ENCODE results near the gene NEO1. TPM values are rescaled to one million over a fixed set of nuclear protein-coding genes. Genes with fewer than 3 reads are reported as not detected.

Gene NEO1
- polyA plus RNA-seq, 2 of the 4 experiments (the other 2 are of a cell fraction), result 29.1 to 30.3 TPM

DNA sequence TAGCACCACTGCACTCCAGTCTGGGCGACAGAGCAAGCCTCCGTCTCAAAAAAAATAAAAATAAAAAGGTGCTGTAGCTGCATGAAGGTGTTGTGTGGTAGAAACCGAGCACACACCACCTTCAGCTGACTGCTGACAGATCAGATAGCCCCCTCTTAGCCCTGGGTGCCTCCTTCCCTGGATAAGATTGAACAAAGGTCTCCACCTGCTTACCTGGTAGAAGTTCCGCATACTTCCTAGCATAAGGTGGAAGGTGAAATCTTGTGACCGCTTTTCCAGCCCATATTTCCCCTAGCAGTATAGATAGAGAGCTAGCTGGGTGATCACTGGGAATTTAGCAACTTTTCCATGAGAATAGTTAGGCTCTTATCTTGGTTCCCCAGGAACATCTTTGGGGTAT, 18.7 kb upstream of the NEO1 start:
- POLR2A ChIA-PET, result no interaction called here
- 54% methylated on average over 5 of the region's 5 CpGs for WGBS (ENCODE audit: missing lambda C conversion rate)
- CTCF ChIA-PET, result interaction anchor here (0.7 to 0.8 kb wide), 2 partner anchors 138 to 173 kb away, joined by 3 read pairs; no protein-coding TSS in a partner anchor
- ATAC-seq, result no peak
- H3K9me3 ChIP-seq, result no peaks in the 10 kb centered on the region
- H3K4me2 ChIP-seq, result no peak overlapping the region
- DNase-seq (ENCODE audit: low read depth in 1 of 2, low spot score in 1 of 2), result no peak
- no peak overlapping the region for H3K4me3 ChIP-seq
- no peak overlapping the region for H3K27ac ChIP-seq
- TF ChIP-seq, protein P1, sequence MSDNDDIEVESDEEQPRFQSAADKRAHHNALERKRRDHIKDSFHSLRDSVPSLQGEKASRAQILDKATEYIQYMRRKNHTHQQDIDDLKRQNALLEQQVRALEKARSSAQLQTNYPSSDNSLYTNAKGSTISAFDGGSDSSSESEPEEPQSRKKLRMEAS (IDR thresholded peaks at IDR 0.05), result no peak
- TF ChIP-seq, protein P2, sequence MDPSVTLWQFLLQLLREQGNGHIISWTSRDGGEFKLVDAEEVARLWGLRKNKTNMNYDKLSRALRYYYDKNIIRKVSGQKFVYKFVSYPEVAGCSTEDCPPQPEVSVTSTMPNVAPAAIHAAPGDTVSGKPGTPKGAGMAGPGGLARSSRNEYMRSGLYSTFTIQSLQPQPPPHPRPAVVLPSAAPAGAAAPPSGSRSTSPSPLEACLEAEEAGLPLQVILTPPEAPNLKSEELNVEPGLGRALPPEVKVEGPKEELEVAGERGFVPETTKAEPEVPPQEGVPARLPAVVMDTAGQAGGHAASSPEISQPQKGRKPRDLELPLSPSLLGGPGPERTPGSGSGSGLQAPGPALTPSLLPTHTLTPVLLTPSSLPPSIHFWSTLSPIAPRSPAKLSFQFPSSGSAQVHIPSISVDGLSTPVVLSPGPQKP (IDR thresholded peaks at IDR 0.05; ENCODE audit: low read depth, low read length), result no peak
- TF ChIP-seq, protein P3, sequence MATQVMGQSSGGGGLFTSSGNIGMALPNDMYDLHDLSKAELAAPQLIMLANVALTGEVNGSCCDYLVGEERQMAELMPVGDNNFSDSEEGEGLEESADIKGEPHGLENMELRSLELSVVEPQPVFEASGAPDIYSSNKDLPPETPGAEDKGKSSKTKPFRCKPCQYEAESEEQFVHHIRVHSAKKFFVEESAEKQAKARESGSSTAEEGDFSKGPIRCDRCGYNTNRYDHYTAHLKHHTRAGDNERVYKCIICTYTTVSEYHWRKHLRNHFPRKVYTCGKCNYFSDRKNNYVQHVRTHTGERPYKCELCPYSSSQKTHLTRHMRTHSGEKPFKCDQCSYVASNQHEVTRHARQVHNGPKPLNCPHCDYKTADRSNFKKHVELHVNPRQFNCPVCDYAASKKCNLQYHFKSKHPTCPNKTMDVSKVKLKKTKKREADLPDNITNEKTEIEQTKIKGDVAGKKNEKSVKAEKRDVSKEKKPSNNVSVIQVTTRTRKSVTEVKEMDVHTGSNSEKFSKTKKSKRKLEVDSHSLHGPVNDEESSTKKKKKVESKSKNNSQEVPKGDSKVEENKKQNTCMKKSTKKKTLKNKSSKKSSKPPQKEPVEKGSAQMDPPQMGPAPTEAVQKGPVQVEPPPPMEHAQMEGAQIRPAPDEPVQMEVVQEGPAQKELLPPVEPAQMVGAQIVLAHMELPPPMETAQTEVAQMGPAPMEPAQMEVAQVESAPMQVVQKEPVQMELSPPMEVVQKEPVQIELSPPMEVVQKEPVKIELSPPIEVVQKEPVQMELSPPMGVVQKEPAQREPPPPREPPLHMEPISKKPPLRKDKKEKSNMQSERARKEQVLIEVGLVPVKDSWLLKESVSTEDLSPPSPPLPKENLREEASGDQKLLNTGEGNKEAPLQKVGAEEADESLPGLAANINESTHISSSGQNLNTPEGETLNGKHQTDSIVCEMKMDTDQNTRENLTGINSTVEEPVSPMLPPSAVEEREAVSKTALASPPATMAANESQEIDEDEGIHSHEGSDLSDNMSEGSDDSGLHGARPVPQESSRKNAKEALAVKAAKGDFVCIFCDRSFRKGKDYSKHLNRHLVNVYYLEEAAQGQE (IDR thresholded peaks at IDR 0.05), result no peak
- TF ChIP-seq KDM5A (IDR thresholded peaks at IDR 0.05) (no peak), ZFP36 (IDR thresholded peaks at IDR 0.05; ENCODE audit: borderline replicate concordance, partially characterized antibody) (no peak), HMGXB4 (CRISPR knock-in tag; IDR thresholded peaks at IDR 0.05; ENCODE audit: borderline replicate concordance) (no peak), HOXB5 (CRISPR knock-in tag; IDR thresholded peaks at IDR 0.05) (no peak), PHF8 (IDR thresholded peaks at IDR 0.05; ENCODE audit: borderline replicate concordance, low read depth) (no peak), BHLHE40 (IDR thresholded peaks at IDR 0.05; ENCODE audit: low read depth, low read length) (no peak), GATA3 (IDR thresholded peaks at IDR 0.05; ENCODE audit: borderline replicate concordance) (no peak), RNF2 (IDR thresholded peaks at IDR 0.05; ENCODE audit: borderline replicate concordance, low read depth) (no peak), MAZ (IDR thresholded peaks at IDR 0.05; ENCODE audit: borderline replicate concordance, low read depth, low read length) (no peak), PBX3 (IDR thresholded peaks at IDR 0.05) (no peak), MAFK (IDR thresholded peaks at IDR 0.05; ENCODE audit: partially characterized antibody) (no peak), CBX2 (IDR thresholded peaks at IDR 0.05; ENCODE audit: borderline replicate concordance, low read depth) (no peak)
- TF ChIP-seq, protein P4, sequence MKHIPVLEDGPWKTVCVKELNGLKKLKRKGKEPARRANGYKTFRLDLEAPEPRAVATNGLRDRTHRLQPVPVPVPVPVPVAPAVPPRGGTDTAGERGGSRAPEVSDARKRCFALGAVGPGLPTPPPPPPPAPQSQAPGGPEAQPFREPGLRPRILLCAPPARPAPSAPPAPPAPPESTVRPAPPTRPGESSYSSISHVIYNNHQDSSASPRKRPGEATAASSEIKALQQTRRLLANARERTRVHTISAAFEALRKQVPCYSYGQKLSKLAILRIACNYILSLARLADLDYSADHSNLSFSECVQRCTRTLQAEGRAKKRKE (CRISPR knock-in tag; IDR thresholded peaks at IDR 0.05; ENCODE audit: low read depth), result no peak
- FAIRE-seq, result no peak
- H3K4me1 ChIP-seq, result no peaks in the 10 kb centered on the region

DNA sequence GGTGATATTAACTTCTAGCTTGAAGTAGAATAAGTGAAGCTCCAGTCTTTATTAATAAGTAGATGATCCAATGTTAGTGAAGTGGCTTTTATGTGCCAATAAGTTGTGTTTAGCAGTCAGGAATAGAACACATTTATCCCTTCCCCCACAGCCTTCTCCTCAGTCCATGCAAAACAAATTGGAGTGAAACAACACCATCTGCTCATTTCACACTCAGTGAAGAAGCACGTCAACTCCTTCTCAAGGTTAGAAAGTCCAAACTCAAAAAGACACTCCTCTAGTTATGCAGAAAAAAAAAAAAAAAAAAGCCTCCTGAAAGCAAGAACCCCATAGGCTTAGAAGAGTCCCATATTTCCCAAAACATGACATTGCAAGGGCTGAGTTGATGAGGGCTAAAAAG, 18.0 kb upstream of the NEO1 start:
- no peak overlapping the region for H3K4me3 ChIP-seq
- no peaks in the 10 kb centered on the region for H3K4me1 ChIP-seq
- FAIRE-seq (peak; percentile 28), ATAC-seq (no peak), DNase-seq (ENCODE audit: low read depth in 1 of 2, low spot score in 1 of 2) (no peak)
- ChIA-PET POLR2A (no interaction called here), CTCF (interaction anchor here (0.7 to 1.0 kb wide), 2 partner anchors 12 to 138 kb away, joined by 3 read pairs; no protein-coding TSS in a partner anchor)
- H3K9me3 ChIP-seq, result no peaks in the 10 kb centered on the region
- H3K4me2 ChIP-seq, result no peak overlapping the region
- TF ChIP-seq HEYL (CRISPR knock-in tag; IDR thresholded peaks at IDR 0.05) (no peak), CHD2 (IDR thresholded peaks at IDR 0.05; ENCODE audit: low read length, partially characterized antibody) (no peak), SREBF2 (IDR thresholded peaks at IDR 0.05) (no peak), HMGXB4 (CRISPR knock-in tag; IDR thresholded peaks at IDR 0.05; ENCODE audit: borderline replicate concordance) (no peak)
- WGBS (ENCODE audit: missing lambda C conversion rate), result 33% methylated on average over 1 of the region's 1 CpG
- no peak overlapping the region for H3K27ac ChIP-seq
